ENCODE data around the gene TESK2. TPM values are rescaled to one million over a fixed set of nuclear protein-coding genes. Genes with fewer than 3 reads are reported as not detected.
"Not testable (repeated sequence)": the region's sequence is repeated elsewhere in the genome, so short reads cannot be mapped to it uniquely, and the experiment has no call there.

The TESK2 gene
- total RNA-seq, 1 experiment from 2014 or later, result 2.9 TPM

DNA sequence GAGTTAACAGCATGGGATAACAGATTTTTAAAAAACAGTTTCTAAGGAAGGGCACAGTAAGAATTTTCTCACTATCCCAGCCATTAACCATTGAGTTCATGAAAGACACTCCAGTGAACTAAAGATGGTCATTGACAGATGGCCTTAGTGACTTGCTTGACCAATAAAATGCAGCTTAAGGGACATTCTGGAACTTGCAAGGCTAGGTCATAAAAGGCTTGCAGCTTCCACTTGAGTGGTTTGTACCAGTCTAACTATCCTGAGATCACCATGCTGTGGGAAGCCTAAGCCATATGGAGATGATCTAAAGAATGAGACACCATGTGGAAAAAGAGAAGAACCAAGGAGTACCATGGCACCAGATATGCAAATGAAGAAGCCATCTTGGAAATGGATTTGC lies 112.8 kb downstream of the TESK2 start:
- DNase-seq (ENCODE audit: low spot score), result no peak

DNA sequence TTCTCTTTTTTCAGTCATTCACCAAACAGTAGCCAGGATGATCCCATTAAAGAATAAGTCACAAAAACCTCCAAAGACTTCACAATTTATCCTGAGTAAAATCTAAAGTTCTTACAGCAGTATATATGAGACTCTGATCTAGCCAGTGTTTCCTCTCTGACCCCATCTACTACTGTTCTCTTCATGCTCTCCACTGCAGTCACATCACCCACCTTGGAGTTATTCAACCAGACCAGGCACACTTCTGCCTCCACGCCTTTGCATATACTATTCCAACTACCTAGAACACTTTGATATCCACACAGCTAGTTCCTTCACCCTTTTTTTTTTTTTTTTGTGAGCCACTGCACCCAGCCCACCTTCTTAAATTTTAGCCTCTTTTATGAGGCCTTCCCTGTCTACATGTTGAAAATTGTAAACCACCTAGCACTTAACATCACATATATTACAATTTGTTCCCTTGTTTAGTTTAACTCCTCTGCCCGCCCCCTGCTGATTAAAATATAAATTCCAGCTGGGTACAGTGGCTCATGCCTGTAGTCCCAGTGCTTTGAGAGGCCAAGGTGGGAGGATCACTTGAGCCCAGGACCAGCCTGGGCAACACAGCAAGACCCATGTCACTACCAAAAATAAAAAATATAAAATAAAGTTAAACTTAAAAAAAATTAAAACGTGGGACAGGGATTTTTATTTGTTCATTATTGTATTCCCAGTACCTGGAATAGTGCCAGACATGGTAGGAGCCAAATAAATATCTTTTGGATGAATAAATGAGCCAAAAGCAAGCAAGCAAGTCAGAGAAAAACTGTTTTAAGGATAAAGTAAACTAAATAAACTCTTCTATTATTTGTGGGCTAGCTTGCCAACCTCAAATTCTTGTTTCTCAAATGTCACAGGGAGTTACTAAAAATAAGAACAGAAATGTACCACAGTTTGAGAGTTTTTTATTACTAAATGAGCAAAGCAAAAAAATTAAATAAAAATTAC lies 115.6 kb downstream of the TESK2 start:
- DNase-seq (ENCODE audit: low spot score), result no peak

DNA sequence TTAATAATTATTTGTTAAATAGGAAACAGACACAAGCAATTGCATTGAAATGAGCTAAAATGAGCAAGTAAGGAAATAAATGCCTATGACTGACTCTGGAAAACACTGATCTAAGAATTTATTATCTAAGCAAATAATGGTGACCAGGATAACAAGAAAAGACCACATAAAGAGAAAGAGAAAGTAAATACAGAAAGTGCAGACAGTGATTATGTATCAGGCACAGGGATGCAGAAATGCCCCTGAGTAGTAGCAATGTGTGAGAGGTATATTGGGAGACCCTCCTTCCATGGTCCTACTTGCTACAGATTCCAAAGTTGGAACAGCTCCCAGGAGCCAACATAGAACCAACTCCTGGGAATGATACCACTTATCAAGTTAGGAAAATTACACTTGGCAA lies 117.4 kb downstream of the TESK2 start:
- no peak for DNase-seq (ENCODE audit: low spot score)

DNA sequence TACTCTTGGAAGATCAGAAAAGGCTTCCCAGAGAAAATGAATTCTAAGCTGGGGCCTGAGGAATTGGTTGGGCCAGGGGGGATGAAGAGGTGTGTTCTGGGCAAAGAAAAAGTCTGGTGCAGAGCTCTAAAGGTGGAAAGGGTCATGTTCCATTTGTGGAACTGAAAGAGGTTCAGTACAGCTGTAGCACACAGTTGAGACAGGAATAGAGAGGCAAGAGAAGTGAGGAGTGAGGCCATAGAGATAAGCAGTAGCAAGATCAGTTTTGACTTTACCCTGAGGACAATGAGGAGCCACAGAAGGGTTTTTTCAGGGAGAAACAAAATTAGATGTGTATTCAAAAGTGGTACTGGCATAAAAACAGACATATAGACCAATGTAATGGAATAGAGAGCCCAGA lies 120.4 kb downstream of the TESK2 start:
- DNase-seq (ENCODE audit: low spot score), result no peak

DNA sequence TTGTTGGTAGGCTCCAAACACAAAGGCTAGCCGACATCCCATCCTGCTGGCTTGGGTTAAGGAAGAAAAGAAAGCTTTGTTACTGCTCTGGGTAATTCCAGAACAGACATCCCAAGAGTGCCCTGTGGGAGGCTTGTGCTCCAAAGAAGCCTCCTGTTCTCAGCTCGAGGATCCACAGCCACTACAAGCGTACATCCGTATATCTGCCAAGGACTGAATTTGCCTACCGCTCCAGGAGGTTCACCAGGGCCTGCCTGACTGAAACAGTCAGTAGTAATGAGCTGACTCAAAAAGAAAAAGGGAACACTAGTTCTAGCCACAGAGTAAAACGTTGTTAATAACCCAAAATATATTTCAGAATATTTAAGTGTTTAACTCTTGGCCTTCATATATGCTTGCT lies 125.9 kb downstream of the TESK2 start:
- DNase-seq (ENCODE audit: low spot score), result no peak

DNA sequence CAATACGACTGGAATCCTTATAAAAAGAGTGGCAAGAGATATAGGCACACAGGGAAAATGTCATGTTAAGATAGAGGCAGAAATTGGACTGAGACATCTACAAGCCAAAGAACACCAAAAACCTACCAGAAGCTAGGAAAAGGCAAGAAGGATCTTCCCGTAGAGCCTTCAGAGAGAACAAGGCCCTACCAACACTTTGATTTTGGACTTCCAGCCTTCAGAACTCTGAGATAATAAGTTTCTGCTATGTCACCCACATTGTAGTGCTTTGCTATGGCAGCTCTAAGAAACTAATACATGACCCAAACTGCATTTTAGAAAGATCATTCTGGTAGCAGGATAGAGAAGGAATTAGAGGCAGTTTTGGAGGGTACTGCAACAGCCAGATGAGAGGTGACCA lies 126.7 kb downstream of the TESK2 start:
- DNase-seq (ENCODE audit: low spot score), result no peak

DNA sequence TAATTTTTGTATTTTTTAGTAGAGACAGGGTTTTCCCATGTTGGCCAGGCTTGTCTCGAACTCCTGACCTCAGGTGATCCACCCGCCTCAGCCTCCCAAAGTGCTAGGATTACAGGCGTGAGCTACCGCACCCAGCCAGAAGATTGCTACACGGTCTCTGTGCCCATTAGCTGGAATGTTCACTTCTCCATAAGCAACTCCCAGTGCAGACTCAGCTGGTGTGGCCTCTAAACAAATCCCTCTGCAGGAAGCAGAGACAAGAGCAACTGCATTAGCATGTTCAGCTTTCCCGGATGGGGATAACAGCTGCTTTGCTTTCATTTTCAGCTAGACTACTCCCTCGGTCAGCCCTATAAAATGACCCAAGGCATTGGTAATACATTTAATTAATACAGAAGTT lies 130.0 kb downstream of the TESK2 start:
- DNase-seq (ENCODE audit: low spot score), result not testable (repeated sequence)

DNA sequence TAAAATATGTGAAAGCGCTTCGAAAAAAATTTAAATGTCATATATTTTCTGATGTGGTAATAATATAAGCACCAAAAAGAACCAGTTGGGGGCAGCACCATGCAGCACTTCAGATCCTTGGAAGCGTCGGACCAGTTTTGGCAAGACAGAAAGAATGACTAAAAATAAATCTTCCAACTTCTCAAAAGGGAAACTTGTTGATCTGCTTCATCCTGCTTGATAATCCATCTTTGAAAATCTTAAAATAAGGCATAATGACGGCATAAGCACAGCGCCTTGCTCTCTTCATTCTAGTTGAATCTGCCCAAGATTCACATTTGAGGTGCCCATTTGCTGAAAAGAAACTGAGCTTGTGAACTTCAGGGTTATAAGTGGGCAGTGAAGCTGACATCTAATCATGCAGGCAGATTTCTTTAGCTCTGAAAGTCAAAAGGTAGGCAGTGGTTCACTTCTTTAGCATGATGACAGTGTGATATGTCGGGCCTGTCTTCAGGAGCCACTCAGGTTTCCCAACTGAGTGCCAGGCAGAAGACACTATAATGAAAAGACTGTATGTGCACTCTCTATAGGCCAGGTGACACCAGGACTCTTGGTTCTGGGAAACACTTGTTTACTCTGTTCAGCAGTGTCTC lies 131.0 kb downstream of the TESK2 start:
- DNase-seq (ENCODE audit: low spot score), result peak; percentile 71

DNA sequence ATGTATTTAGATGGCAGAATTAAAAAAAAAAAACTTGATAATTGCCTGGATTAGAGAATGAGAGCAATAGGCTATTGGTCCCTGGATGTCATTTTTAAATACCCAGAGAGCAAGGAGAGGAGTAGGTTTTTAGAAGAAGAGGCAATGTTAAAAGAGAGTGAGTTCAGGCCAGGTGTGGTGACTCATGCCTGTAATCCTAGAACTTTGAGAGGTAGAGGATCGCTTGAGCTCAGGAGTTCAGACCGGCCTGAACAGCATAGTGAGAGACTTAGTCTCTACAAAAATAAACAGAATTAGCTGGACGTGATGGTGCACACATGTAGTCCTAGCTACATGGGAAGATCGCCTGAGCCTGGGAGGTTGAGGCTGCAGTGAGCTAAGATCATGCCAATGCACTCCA lies 134.8 kb downstream of the TESK2 start:
- DNase-seq (ENCODE audit: low spot score), result no peak

DNA sequence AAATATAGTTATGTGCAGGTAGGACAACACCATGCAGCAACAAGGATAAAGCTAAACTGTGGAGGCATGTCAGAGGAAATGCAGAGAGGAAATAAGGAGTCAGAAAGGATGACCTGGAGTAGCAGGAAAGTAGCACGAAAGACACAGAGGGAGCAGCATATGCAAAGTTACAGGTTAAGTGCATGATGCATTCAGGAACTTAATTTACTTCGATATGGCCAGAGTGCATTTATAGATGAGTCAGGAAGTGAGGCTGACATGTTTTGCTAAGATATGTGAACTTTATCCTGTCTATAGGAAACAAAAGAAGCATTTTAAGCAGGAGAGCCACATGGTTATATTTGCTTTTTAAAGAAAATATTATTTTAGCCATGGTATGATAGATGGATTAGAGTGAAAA lies 135.3 kb downstream of the TESK2 start:
- DNase-seq (ENCODE audit: low spot score), result no peak

DNA sequence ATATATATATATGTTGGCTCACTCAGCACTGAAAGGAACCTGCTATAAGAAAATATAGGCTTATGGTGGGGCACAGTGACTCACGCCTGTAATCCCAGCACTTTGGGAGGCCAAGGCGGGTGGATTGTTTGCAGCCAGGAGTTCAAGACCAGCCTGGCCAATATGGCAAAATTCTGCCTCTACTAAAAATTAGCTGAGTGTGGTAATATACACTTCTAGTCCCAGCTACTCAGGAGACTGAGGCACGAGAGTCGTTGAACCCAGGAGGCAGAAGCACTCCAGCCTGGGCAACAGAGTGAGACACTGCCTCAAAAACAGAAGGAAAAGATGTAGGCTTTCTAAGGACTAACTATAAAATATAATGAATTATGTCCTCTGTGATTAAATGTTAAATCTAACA lies 136.1 kb downstream of the TESK2 start:
- DNase-seq (ENCODE audit: low spot score), result no peak

DNA sequence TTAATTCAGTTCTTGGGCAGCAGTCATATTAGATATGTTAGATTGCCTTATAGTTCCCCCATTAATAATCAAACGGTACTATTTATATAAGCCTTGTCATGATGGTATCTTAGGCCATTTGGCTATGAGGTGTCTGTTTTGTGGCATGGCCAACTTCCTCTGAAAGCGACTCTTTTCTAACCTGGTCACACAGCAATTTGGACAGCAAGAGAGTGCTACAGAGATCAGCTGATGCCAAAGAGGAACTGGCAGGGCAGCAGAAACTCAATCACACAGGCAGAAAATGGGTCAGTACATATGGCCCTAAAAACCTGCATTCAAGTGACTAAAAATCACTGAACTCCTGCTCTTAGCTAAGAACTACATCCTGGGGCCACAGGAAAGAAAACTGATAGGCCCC lies 137.3 kb downstream of the TESK2 start:
- no peak for DNase-seq (ENCODE audit: low spot score)

DNA sequence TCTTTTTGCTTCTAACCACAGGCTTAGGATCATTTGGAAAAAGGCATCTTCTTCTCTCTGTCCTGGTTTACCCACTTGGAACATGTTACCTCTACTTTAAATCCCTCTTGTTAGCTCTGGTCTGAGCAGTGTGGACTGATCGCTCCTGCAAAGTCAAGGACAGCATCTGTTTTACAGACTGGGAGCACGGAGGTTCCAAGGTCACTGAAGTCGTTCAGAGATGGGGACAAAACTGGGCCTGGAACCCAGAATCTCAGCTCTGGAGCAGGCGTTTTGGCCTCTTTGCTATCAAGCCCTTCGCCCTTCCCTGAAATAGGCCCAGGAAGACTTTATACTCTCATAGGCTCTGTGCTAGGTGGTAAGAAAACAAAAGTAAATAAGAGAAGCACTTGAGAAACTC lies 139.5 kb downstream of the TESK2 start:
- DNase-seq (ENCODE audit: low spot score), result no peak

DNA sequence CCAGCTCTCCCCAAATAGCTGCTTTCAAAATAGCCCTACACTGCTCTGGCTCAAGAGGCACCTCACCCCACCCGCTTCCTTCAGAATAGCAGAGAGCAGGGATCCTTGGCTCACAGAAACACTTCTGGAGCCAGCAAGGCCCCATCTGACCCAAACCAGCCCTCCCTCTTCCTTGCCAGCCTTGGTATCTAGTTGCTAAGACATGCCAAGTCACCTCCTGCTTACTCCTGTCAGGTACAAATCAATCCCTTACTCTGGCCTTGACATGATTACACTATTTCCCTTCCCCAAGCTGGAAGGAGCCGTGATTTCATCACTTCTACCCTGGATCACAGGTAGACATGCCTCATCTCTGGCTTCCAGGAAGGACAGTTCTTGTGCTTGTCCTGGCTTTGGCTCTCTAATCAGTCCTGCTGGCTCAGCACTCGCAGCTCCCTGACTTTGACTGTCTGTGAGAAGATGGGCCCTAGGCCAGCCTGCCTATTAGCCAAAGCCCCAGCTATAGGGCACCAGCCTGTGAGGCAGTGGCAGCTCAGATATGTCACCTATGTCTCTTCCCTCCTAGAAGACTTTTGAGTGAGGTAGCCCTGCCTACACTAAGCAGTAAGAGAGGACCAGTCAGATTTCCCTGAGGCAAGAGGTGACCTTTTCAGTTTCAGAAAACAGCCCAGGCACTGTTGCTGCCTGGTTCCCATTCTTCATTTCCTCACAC lies 141.8 kb downstream of the TESK2 start:
- no peak for DNase-seq (ENCODE audit: low spot score)

DNA sequence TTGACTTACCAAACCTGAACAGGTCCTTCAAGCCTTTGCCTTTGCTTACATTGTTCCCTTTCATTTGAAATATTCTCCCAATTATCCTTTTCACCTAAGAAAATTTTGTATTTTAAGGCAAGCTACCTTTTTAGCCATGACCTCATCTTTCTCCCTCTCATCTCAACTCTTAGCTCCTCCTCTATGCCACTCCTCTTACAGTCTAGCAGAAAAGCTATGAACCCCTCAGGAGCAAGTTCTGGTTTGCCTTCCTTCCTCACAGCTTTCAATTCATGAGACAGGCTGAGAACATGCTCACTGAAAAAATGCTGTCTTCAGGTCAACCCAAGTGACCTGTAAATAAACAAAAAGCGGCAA lies 142.4 kb downstream of the TESK2 start:
- DNase-seq (ENCODE audit: low spot score), result no peak

DNA sequence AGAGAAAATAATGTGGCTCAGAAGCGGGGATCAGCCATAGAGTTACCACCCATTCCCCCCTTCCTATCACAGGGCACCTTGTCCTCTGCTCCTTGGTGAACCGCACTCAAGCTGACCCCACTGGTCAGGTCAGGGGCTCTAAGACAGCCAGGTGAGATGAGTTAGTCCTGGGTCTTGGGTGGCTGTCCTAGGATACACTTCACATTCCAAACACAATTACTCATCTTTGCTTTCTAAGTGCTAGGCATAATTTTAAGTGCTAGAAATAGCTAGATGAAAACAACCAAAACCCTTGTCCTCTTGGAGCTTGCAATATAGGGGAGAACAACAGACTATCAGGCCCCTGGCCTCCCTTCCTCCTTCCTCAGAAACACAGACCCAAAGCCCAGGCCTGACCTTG lies 142.9 kb downstream of the TESK2 start:
- no peak for DNase-seq (ENCODE audit: low spot score)

DNA sequence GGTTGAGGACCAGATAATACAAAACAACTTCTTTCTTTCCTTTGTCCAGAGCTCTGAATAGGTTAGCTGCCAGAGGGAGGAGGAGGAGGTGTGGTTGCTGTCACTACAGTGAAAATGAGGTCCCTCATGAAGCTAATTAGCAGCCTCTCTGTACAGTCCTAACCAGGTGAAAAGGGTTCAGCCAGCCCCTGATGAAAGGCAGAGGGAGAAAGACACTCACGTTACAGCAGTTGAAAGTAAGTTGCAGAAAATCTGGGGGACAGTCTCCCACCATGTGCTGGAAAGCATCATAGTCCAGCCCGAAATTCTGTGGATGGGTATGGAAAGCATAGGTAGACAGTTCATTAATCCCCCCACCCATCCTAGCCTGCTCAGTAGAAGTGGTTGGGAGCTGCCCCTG lies 144.5 kb downstream of the TESK2 start:
- no peak for DNase-seq (ENCODE audit: low spot score)

DNA sequence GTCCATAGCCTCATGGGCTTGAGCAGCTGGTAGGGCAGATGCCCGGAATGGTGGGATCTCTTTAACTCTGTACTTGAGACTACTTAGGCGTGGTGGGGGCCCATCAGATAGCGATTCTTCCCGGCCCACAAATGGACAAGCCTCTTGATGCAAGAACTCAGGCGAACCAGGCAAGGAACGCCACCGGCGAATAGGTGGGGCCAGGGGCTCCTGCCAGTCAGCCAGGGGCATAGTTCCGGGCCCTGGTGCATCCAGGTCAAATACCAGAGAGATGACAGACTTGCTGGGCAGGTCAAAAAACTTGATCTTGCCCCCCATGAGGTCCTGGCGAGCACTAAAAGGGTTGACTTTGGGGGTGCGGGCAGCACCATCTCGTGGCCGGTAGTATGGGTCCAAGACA lies 145.9 kb downstream of the TESK2 start:
- no peak for DNase-seq (ENCODE audit: low spot score)

DNA sequence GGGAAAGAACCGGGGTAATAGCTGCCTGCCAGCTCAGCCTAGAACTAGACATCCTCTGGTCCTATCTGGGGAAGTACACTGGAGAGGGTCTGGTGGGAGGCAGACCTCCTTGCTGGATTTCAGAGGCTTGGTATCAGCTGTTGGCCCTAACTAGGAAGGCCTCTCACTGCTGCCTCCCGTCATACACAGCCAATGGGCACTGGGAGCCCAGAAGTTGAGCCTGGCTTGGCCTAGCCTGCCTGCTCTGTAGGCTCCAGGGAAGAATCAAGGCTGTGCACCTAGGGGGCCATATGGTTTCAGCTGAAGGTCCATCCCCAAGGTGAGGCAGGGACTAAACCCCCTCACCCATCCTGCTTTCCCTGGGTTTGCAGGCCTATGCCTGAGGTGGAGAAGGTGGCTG lies 146.5 kb downstream of the TESK2 start:
- no peak for DNase-seq (ENCODE audit: low spot score)

DNA sequence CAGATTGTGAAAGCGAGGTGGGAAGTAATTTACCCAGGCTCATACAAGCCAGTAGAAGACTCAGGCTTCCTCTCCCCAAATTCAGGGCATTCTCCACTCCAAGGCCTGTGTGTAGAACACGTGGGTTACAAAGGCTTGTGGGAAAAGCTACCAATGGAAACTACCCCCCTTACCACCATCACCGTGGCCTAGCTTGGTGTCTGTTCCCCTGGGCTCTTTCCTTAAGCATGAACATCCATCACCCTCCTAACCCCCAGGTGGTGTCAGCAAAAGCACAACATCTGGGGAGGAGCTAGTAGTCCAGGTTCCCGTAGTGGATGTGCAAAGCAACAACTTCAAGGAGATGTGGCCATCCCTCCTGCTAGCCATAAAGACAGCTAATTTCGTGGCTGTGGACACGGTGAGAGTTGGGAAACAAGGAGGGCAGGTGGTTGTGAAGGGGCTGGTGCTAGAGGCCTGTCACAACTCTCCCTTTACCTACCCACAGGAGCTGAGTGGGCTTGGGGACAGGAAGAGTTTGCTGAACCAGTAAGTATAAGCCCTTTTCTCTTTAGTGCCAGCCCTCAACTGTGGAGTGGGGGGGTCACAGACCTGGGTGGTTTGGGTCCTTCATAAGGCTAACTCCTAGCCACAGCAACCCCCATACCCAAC lies 150.0 kb downstream of the TESK2 start:
- no peak for DNase-seq (ENCODE audit: low spot score)

DNA sequence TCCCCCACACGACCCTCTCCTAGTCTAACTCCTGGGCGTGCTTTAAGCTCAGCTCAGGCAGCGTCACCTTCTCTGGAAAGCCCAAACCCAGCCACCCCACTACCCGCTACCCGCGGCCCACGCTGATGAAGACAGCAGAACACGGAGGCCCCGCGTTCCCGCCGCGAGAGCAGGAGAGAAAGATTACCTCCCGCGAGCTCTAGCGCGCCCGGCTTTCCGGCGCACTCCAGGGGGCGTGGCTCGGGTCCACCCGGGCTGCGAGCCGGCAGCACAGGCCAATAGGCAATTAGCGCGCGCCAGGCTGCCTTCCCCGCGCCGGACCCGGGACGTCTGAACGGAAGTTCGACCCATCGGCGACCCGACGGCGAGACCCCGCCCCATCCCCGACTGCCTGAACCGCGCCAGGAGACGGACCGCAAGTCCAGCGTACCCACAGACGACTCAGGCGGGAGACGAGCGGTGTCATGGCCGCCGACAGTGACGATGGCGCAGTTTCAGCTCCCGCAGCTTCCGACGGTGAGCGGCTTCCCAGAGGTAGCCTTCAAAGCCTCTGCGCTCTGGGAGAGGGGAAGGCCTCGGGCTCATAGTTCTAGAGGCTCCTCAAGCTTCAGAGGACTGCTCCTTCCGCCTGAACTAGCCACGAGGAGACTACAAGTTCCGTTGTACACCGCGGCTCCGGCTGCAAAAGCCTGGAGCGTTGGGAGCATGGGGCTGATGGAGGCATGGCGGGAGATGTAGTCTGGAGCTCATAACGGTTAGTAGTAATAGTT lies 151.0 kb downstream of the TESK2 start, which contains the start of the genes MUTYH and TOE1:
TSS of gene MUTYH (minus strand) at position 652 of the 770 bp plus-strand sequence. CDS start 5,935 bp downstream, outside the sequence.
TSS of gene TOE1 (plus strand) at position 382 of the 770 bp plus-strand sequence. CDS start at position 465, 83 bp downstream.
- DNase-seq (ENCODE audit: low spot score), result peak; percentile 90
